HT1080 (cell line): ENCODE results near the gene TMC1. TPM values are rescaled to one million over a fixed set of nuclear protein-coding genes. Genes with fewer than 3 reads are reported as not detected.
A peak's percentile ranks its signal among the peaks of the same experiment; 100 is the strongest.

Experiments
- DNase-seq: peaks from one replicate; pipeline ENCODE4 v3.0.0-alpha.2; 2015; ENCODE audit warnings: low read depth
- total RNA-seq: library from RNA; depleted of rRNA; stranded (reverse); fragments of >200 nt; shearing (Covaris generic); gene quantifications from 2 replicates; pipeline ENCODE4 v1.2.3, GENCODE V29; 2014

Gene TMC1
- total RNA-seq, 1 experiment from 2014 or later: not detected

- DNase-seq: peak; percentile 99
Observed at GRCh38 chr9:72524820-72525540, 3.6 kb downstream of the TMC1 start.

- DNase-seq: peak; percentile 95
Observed at GRCh38 chr9:72526901-72527800, 5.7 kb downstream of the TMC1 start.

- DNase-seq: no peak
Observed at GRCh38 chr9:72527801-72528195, 6.4 kb downstream of the TMC1 start.

GRCh38 chr9:72529531-72529930 lies 8.1 kb downstream of the TMC1 start:
- no peak for DNase-seq

- DNase-seq: no peak
Observed at GRCh38 chr9:72533322-72533721, 11.9 kb downstream of the TMC1 start.

- DNase-seq: no peak
Observed at GRCh38 chr9:72534931-72535330, 13.5 kb downstream of the TMC1 start.

GRCh38 chr9:72537011-72537545 lies 15.7 kb downstream of the TMC1 start:
- no peak for DNase-seq

GRCh38 chr9:72537671-72538070 lies 16.3 kb downstream of the TMC1 start:
- DNase-seq: no peak

GRCh38 chr9:72538921-72539702 lies 17.7 kb downstream of the TMC1 start:
- DNase-seq: peak; percentile 42

- DNase-seq: no peak
Observed at GRCh38 chr9:72539824-72540347, 18.5 kb downstream of the TMC1 start.

GRCh38 chr9:72540348-72540873 lies 19.0 kb downstream of the TMC1 start:
- DNase-seq: peak; percentile 25

GRCh38 chr9:72542537-72542833 lies 21.1 kb downstream of the TMC1 start:
- peak; percentile 76 for DNase-seq

- DNase-seq: no peak
Observed at GRCh38 chr9:72542917-72543316, 21.5 kb downstream of the TMC1 start.

GRCh38 chr9:72551306-72551705 lies 29.9 kb downstream of the TMC1 start:
- DNase-seq: no peak

GRCh38 chr9:72552356-72552755 lies 30.9 kb downstream of the TMC1 start:
- no peak for DNase-seq

- no peak for DNase-seq
Observed at GRCh38 chr9:72554221-72554641, 32.8 kb downstream of the TMC1 start.

GRCh38 chr9:72557549-72557948 lies 36.1 kb downstream of the TMC1 start:
- peak; percentile 98 for DNase-seq

GRCh38 chr9:72560086-72560485 lies 38.7 kb downstream of the TMC1 start:
- DNase-seq: no peak

- DNase-seq: no peak
Observed at GRCh38 chr9:72563806-72564205, 42.4 kb downstream of the TMC1 start.

- no peak for DNase-seq
Observed at GRCh38 chr9:72564479-72565281, 43.3 kb downstream of the TMC1 start.
